ENCODE data around the gene WNT8B.

WNT8B gene

DNA sequence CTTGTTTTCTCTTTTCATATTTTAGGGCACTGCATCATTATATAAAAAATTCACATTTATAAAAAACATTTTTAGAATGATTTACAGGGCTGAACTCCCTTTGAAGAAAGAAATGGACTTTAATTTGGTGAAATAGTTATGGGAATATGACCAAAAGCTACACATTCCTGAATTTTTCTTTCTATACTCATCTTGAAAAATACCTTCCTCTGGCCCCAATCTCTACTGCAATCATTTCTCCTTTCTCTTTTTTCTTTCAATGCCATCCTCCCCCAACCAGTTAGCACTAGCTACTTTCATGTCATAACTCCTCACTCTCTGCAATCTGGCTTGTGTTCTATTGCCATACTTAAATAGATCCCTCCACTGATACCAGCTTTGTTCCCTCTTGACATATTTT, 6.2 kb downstream of the WNT8B start:
- DNase-seq (ENCODE audit: low read depth), result no peak
- no peak overlapping the region for H3K4me3 ChIP-seq (ENCODE audit: control insufficient read depth, low read depth, low read length)
- no peak for TF ChIP-seq CTCF (IDR thresholded peaks at IDR 0.05; ENCODE audit: control insufficient read depth, insufficient read depth, low read depth, low read length, missing control alignments)

DNA sequence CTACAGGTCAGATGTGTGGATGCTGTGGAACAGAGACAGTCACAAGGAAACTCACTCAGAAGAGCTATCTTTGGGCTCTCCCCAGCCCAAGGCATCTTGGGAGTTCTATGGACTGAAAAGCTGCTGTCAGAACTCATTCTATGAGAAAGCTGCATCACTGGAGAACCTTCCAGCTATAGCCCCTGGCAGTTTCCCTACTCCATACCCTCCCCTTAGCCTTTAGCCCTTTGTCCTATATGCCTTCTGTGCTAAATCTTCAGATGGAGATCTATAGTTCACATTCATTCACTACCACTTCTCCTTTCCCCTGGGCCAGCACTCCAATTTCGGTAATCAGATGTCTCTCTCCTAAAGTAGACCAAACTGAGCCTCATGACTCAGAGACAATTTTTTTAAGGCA, 6.9 kb downstream of the WNT8B start:
- no peak for TF ChIP-seq CTCF (IDR thresholded peaks at IDR 0.05; ENCODE audit: control insufficient read depth, insufficient read depth, low read depth, low read length, missing control alignments)
- no peak for DNase-seq (ENCODE audit: low read depth)
- H3K4me3 ChIP-seq (ENCODE audit: control insufficient read depth, low read depth, low read length), result no peak overlapping the region

GRCh38 chr10:100470367-100470766, 7.6 kb downstream of the WNT8B start:
- DNase-seq (ENCODE audit: low read depth), result no peak
- TF ChIP-seq CTCF (IDR thresholded peaks at IDR 0.05; ENCODE audit: control insufficient read depth, insufficient read depth, low read depth, low read length, missing control alignments), result no peak
- no peak overlapping the region for H3K4me3 ChIP-seq (ENCODE audit: control insufficient read depth, low read depth, low read length)

- H3K4me3 ChIP-seq (ENCODE audit: control insufficient read depth, low read depth, low read length), result no peak overlapping the region
- TF ChIP-seq CTCF (IDR thresholded peaks at IDR 0.05; ENCODE audit: control insufficient read depth, insufficient read depth, low read depth, low read length, missing control alignments), result no peak
- no peak for DNase-seq (ENCODE audit: low read depth)
Measured at GRCh38 chr10:100477970-100478369, 15.2 kb downstream of the WNT8B start.

DNA sequence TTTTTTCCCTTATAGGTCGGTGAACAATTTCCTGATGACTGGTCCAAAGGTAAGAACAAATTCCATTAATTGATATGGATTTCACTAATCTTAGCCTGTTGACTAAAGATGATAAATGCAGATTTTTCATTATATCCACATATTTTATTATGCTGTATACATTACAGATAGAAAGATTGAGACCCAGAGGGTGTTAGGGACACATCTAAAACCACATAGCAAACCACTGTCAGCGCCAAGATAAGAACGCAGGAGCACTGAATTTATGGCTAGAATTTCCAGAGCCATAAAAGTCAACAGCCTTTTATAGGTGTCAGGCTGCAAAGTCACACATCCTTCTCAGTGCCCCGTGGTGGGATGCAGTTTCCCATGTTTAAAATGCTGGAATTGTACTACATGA, 16.2 kb downstream of the WNT8B start:
- H3K4me3 ChIP-seq (ENCODE audit: control insufficient read depth, low read depth, low read length), result no peak overlapping the region
- no peak for TF ChIP-seq CTCF (IDR thresholded peaks at IDR 0.05; ENCODE audit: control insufficient read depth, insufficient read depth, low read depth, low read length, missing control alignments)
- DNase-seq (ENCODE audit: low read depth), result no peak

DNA sequence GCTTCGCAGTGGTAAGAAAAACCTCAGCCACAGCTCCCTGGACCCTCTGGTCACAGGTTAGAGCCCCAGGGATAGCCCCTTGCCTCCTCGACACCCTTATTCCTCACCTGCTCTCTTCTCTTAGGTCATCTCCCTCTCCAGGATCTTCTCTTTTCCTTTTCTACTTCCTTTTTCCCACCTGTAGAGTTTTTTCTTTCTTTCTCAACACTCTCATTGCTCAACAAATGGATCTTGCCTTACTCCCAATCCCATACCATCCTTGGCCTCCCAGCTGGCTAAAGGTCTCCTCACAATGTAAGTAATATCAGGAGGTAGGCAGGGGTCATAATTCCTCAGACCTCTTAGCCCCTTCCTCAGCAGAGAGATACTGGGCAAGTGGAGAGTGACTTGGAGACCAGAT, 17.2 kb downstream of the WNT8B start:
- H3K4me3 ChIP-seq (ENCODE audit: control insufficient read depth, low read depth, low read length), result no peak overlapping the region
- no peak for DNase-seq (ENCODE audit: low read depth)
- TF ChIP-seq CTCF (IDR thresholded peaks at IDR 0.05; ENCODE audit: control insufficient read depth, insufficient read depth, low read depth, low read length, missing control alignments), result no peak

- TF ChIP-seq CTCF (IDR thresholded peaks at IDR 0.05; ENCODE audit: control insufficient read depth, insufficient read depth, low read depth, low read length, missing control alignments), result no peak
- H3K4me3 ChIP-seq (ENCODE audit: control insufficient read depth, low read depth, low read length), result peak overlapping the region; percentile 50
- peak; percentile 52 for DNase-seq (ENCODE audit: low read depth)
Measured at GRCh38 chr10:100481462-100482081, 18.8 kb downstream of the WNT8B start.
